22Rv1 (cell line): ENCODE data around the gene CDK14.

Source experiments
- H3K27ac ChIP-seq: fragments of 450-650 bp; 2 replicates; pipeline ENCODE4 v1.5.1; 2017
- CTCF ChIP-seq: fragments of 450-650 bp; IDR thresholded peaks from 2 replicates; pipeline ENCODE4 v1.5.1; 2017; ENCODE audit warnings: mild to moderate bottlenecking
- ZFX ChIP-seq: fragments of 450-650 bp; IDR thresholded peaks from 2 replicates; pipeline ENCODE4 v1.6.1; 2017; ENCODE audit warnings: antibody characterized with exemption, borderline replicate concordance

CDK14 gene

GRCh38 chr7:91098566-91098965 lies 502.4 kb downstream of the CDK14 start:
- H3K27ac ChIP-seq: no peak overlapping the region
- no peak for TF ChIP-seq ZFX
- TF ChIP-seq CTCF: no peak

- H3K27ac ChIP-seq: no peak overlapping the region
- no peak for TF ChIP-seq ZFX
- TF ChIP-seq CTCF: no peak
Measured at GRCh38 chr7:91103363-91103762, 507.2 kb downstream of the CDK14 start.

GRCh38 chr7:91107460-91107859 lies 511.3 kb downstream of the CDK14 start:
- no peak overlapping the region for H3K27ac ChIP-seq
- TF ChIP-seq CTCF: no peak
- no peak for TF ChIP-seq ZFX

GRCh38 chr7:91109200-91109599 lies 513.1 kb downstream of the CDK14 start:
- TF ChIP-seq ZFX (no peak), CTCF (no peak)
- no peak overlapping the region for H3K27ac ChIP-seq

GRCh38 chr7:91112902-91113341 lies 516.8 kb downstream of the CDK14 start:
- TF ChIP-seq CTCF (no peak), ZFX (no peak)
- no peak overlapping the region for H3K27ac ChIP-seq

GRCh38 chr7:91114232-91114631 lies 518.1 kb downstream of the CDK14 start:
- H3K27ac ChIP-seq: no peak overlapping the region
- no peak for TF ChIP-seq ZFX
- no peak for TF ChIP-seq CTCF

GRCh38 chr7:91126762-91127161 lies 530.6 kb downstream of the CDK14 start:
- TF ChIP-seq ZFX (no peak), CTCF (no peak)

More at GRCh38 chr7:91126762-91127161, 530.6 kb downstream of the CDK14 start:
- no peak overlapping the region for H3K27ac ChIP-seq
